Stimulated activated CD8-positive, alpha-beta memory T cell treated with anti-CD3 and anti-CD28 coated beads, Interleukin-15, amount 100 ng/mL, for 24 hours (primary cell): ENCODE measurements around the gene ENTREP3.
"Not testable (repeated sequence)": the region's sequence is repeated elsewhere in the genome, so short reads cannot be mapped to it uniquely, and the experiment has no call there.

Source experiments
- DNase-seq: peaks from one replicate; pipeline ENCODE4 v3.0.0-alpha.2; 2020; ENCODE audit warnings: low read depth

Gene ENTREP3

GRCh38 chr1:155223047-155223446, 32.2 kb downstream of the ENTREP3 start:
- DNase-seq: no peak

- DNase-seq: not testable (repeated sequence)
Observed at GRCh38 chr1:155220211-155220965, 34.9 kb downstream of the ENTREP3 start.

GRCh38 chr1:155219592-155220031, 35.7 kb downstream of the ENTREP3 start:
- no peak for DNase-seq

- DNase-seq: no peak
Observed at GRCh38 chr1:155218854-155219591, 36.3 kb downstream of the ENTREP3 start.

GRCh38 chr1:155214702-155215101, 40.6 kb downstream of the ENTREP3 start:
- DNase-seq: not testable (repeated sequence)

GRCh38 chr1:155212051-155212440, 43.2 kb downstream of the ENTREP3 start:
- DNase-seq: not testable (repeated sequence)

GRCh38 chr1:155211381-155212050, 43.8 kb downstream of the ENTREP3 start:
- DNase-seq: not testable (repeated sequence)

- DNase-seq: no peak
Observed at GRCh38 chr1:155210314-155211104, 44.8 kb downstream of the ENTREP3 start.

GRCh38 chr1:155209312-155209721, 46.0 kb downstream of the ENTREP3 start:
- no peak for DNase-seq

- DNase-seq: peak; percentile 65
Observed at GRCh38 chr1:155208541-155209311, 46.6 kb downstream of the ENTREP3 start, which contains the start of gene MTX1. TSS of gene MTX1 (plus strand) at chr1:155208695. CDS start at chr1:155208805, 110 bp downstream.

GRCh38 chr1:155207806-155208540, 47.3 kb downstream of the ENTREP3 start, which contains the start of gene THBS3:
TSS of gene THBS3 (minus strand) at chr1:155207897. CDS start at chr1:155207876, 21 bp downstream.
- no peak for DNase-seq

GRCh38 chr1:155206891-155207805, 48.1 kb downstream of the ENTREP3 start:
- peak; percentile 76 for DNase-seq

- DNase-seq: no peak
Observed at GRCh38 chr1:155205969-155206593, 49.2 kb downstream of the ENTREP3 start.

GRCh38 chr1:155205035-155205434, 50.2 kb downstream of the ENTREP3 start:
- DNase-seq: no peak

GRCh38 chr1:155202731-155203515, 52.4 kb downstream of the ENTREP3 start:
- DNase-seq: no peak

- DNase-seq: no peak
Observed at GRCh38 chr1:155202198-155202597, 53.1 kb downstream of the ENTREP3 start.

- DNase-seq: no peak
Observed at GRCh38 chr1:155200920-155201319, 54.4 kb downstream of the ENTREP3 start.

GRCh38 chr1:155199792-155200191, 55.5 kb downstream of the ENTREP3 start:
- no peak for DNase-seq
